A673 (cell line): ENCODE data around the gene OR51L1.

Experiments
- CTCF ChIP-seq: fragments of 300-800, 200-600 bp; sonication (generic); conservative IDR thresholded peaks from 2 replicates; pipeline ENCODE4 v1.5.1; 2017; ENCODE audit warnings: low read depth, mild to moderate bottlenecking, antibody characterized with exemption, low read length, moderate library complexity, mixed read lengths
- EZH2 ChIP-seq: fragments of 200-600 bp; sonication (generic); IDR thresholded peaks from 2 replicates; pipeline ENCODE4 v1.6.1; 2017; ENCODE audit warnings: borderline replicate concordance, low read depth, mild to moderate bottlenecking, mixed read lengths, antibody characterized with exemption, low read length; ENCODE audit not compliant: poor library complexity, severe bottlenecking

GRCh38 chr11:5046754-5047330 lies 52.2 kb downstream of the OR51L1 start:
- TF ChIP-seq EZH2 (no peak), CTCF (no peak)
